Body of pancreas (tissue), 4 donors: ENCODE data around the gene MAGI3. TPM values are rescaled to one million over a fixed set of nuclear protein-coding genes. Genes with fewer than 3 reads are reported as not detected.
"Not testable (repeated sequence)": the region's sequence is repeated elsewhere in the genome, so short reads cannot be mapped to it uniquely, and the experiment has no call there.

Source experiments
- ATAC-seq: fragments of 150-250 bp; one replicate; pipeline ENCODE4 v1.9.1; 2016
- DNase-seq, 4 donors: peaks; one replicate each; pipeline ENCODE4 v3.0.0-alpha.2; 2019
- H3K27ac ChIP-seq, 4 donors: fragments of 200-600 bp; sonication (generic); 1 replicate in 3 of 4; 2 replicates in 1 of 4; pipeline versions ENCODE4 v1.5.1 to v1.6.1; 2016 to 2019; ENCODE audit warnings: mild to moderate bottlenecking in 1 of 4, mixed read lengths in 1 of 4, moderate library complexity in 1 of 4
- H3K27me3 ChIP-seq, 2 donors: fragments of 200-600 bp; sonication (generic); one replicate each; pipeline ENCODE4 v1.6.0; 2016; ENCODE audit warnings: mild to moderate bottlenecking in 1 of 2
- H3K36me3 ChIP-seq, 2 donors: fragments of 200-600 bp; sonication (generic); replicated peaks in 1 of 2; 2 replicates each; pipeline ENCODE4 v1.5.1; 2016; ENCODE audit warnings: low read depth in 2 of 2; ENCODE audit not compliant: insufficient read depth in 1 of 2
- H3K4me1 ChIP-seq: fragments of 200-600 bp; sonication (generic); one replicate; pipeline ENCODE4 v1.6.0; 2016
- H3K4me3 ChIP-seq, 2 donors: fragments of 200-600 bp; sonication (generic); 1 replicate in 1 of 2; 2 replicates in 1 of 2; pipeline ENCODE4 v1.5.1; 2016 to 2019
- H3K9me3 ChIP-seq, 3 donors: fragments of 200-600 bp; sonication (generic); 1 replicate in 2 of 3; 2 replicates in 1 of 3; pipeline ENCODE4 v1.5.1; 2016
- CTCF ChIP-seq, 7 experiments: fragments of 450-650 bp in 4 of 7; fragments of 200-600 bp in 3 of 7; sonication (generic) in 3 of 7; IDR thresholded peaks; one replicate each; pipeline ENCODE4 v1.5.1; 2016 to 2019; ENCODE audit warnings: antibody characterized with exemption in 7 of 7
- POLR2A ChIP-seq, 3 donors: fragments of 450-650 bp; IDR thresholded peaks; one replicate each; pipeline ENCODE4 v1.6.1; 2016; ENCODE audit warnings: antibody characterized with exemption in 3 of 3, mild to moderate bottlenecking in 2 of 3
- WGBS, 2 donors: methylation state at CpG; one replicate each; pipeline ENCODE4 v1.1.5; 2017; 5-methylcytosine and 5-hydroxymethylcytosine counted together
- intact Hi-C: fragments of 100-400 bp; cut with DNase I; formaldehyde crosslinking; loops from one replicate; pipeline ENCODE4 v1.15.1; 2023
- total RNA-seq, 2 donors: library from RNA; depleted of rRNA; stranded (reverse); fragments of >200 nt; gene quantifications; one replicate each; pipeline ENCODE4 v1.1.0, GENCODE V29; 2016

MAGI3 gene
- total RNA-seq, 2 donors from 2014 or later = 38.4 to 75.8 TPM

- no peak for TF ChIP-seq POLR2A (IDR thresholded peaks at IDR 0.05)
- TF ChIP-seq CTCF (IDR thresholded peaks at IDR 0.05) = no peak
- Histone ChIP-seq H3K9me3 (no peaks in the 10 kb centered on the region), H3K4me1 (no peaks in the 10 kb centered on the region), H3K36me3 (no peaks in the 10 kb centered on the region), H3K4me3 (no peak overlapping the region), H3K27me3 (no peaks in the 10 kb centered on the region), H3K27ac (no peak overlapping the region)
- no peak for DNase-seq
- no peak for ATAC-seq
- intact Hi-C loops = no loop called here
- WGBS, 2 donors = 90 to 97% methylated on average over 1 of the region's 1 CpG
These were observed 161.4 kb downstream of the MAGI3 start for GRCh38 chr1:113551728-113552127.

- Histone ChIP-seq H3K9me3 (no peaks in the 10 kb centered on the region), H3K4me3 (no peak overlapping the region), H3K27ac (no peak overlapping the region), H3K27me3 (no peaks in the 10 kb centered on the region), H3K36me3 (no peaks in the 10 kb centered on the region), H3K4me1 (no peaks in the 10 kb centered on the region)
- DNase-seq = no peak
- ATAC-seq = no peak
- intact Hi-C loops = no loop called here
- 85 to 96% methylated on average over 1 of the region's 1 CpG for WGBS, 2 donors
- TF ChIP-seq POLR2A (IDR thresholded peaks at IDR 0.05) (no peak), CTCF (IDR thresholded peaks at IDR 0.05) (no peak)
These were observed 161.9 kb downstream of the MAGI3 start for GRCh38 chr1:113552244-113552643.

- ATAC-seq = no peak
- H3K27ac ChIP-seq = no peak overlapping the region
- intact Hi-C loops = no loop called here
- 100% methylated on average over 2 of the region's 2 CpGs for WGBS, 2 donors
- no peaks in the 10 kb centered on the region for H3K9me3 ChIP-seq
- no peak overlapping the region for H3K4me3 ChIP-seq
- TF ChIP-seq CTCF (IDR thresholded peaks at IDR 0.05) = no peak
- no peak for TF ChIP-seq POLR2A (IDR thresholded peaks at IDR 0.05)
- no peaks in the 10 kb centered on the region for H3K27me3 ChIP-seq
- no peaks in the 10 kb centered on the region for H3K36me3 ChIP-seq
- no peaks in the 10 kb centered on the region for H3K4me1 ChIP-seq
- no peak for DNase-seq
These were observed 166.9 kb downstream of the MAGI3 start for GRCh38 chr1:113557187-113557586.

- intact Hi-C loops = no loop called here
- no peaks in the 10 kb centered on the region for H3K4me1 ChIP-seq
- TF ChIP-seq CTCF (IDR thresholded peaks at IDR 0.05) (no peak), POLR2A (IDR thresholded peaks at IDR 0.05) (no peak)
- peak overlapping the region in 1 of 4 donors; percentile 37 for H3K27ac ChIP-seq
- H3K4me3 ChIP-seq = no peak overlapping the region
- H3K9me3 ChIP-seq = peaks cover 0 to 4% (median 0%) of the 10 kb centered on the region in 3 donors
- DNase-seq (no peak), ATAC-seq (no peak)
- no peaks in the 10 kb centered on the region for H3K27me3 ChIP-seq
- no peaks in the 10 kb centered on the region for H3K36me3 ChIP-seq
These were observed 175.3 kb downstream of the MAGI3 start for GRCh38 chr1:113565621-113566020.

GRCh38 chr1:113567427-113567826 is 177.1 kb downstream of the MAGI3 start:
- Histone ChIP-seq H3K27ac (no peak overlapping the region), H3K9me3 (peaks cover 0 to 4% (median 0%) of the 10 kb centered on the region in 3 donors), H3K4me3 (no peak overlapping the region), H3K27me3 (no peaks in the 10 kb centered on the region), H3K36me3 (no peaks in the 10 kb centered on the region), H3K4me1 (no peaks in the 10 kb centered on the region)
- TF ChIP-seq CTCF (IDR thresholded peaks at IDR 0.05) (no peak), POLR2A (IDR thresholded peaks at IDR 0.05) (no peak)
- intact Hi-C loops = no loop called here
- DNase-seq (no peak), ATAC-seq (no peak)

- H3K27ac ChIP-seq, H3K36me3 ChIP-seq, intact Hi-C loops, ATAC-seq, H3K4me1 ChIP-seq, H3K4me3 ChIP-seq, DNase-seq, H3K27me3 ChIP-seq, H3K9me3 ChIP-seq: not testable (repeated sequence)
- WGBS, 2 donors = 86 to 100% methylated on average over 5 to 6 of the region's 6 CpGs
These were observed 185.5 kb downstream of the MAGI3 start for GRCh38 chr1:113575744-113576260.
